GM19328 (cell line): ENCODE measurements around the gene SNAP25.

ENCODE experiments used
- ATAC-seq: cut with Tn5 transposase; IDR thresholded peaks from one replicate; pipeline ENCODE4 v1.9.1; 2021; ENCODE audit warnings: mild to moderate bottlenecking, moderate library complexity; ENCODE audit not compliant: unreplicated experiment

Gene SNAP25

GRCh38 chr20:10328897-10329255 lies 110.2 kb downstream of the SNAP25 start:
- ATAC-seq = no peak

GRCh38 chr20:10329387-10330005 lies 110.9 kb downstream of the SNAP25 start:
- no peak for ATAC-seq

GRCh38 chr20:10330071-10330470 lies 111.4 kb downstream of the SNAP25 start:
- no peak for ATAC-seq

GRCh38 chr20:10332656-10333415 lies 114.2 kb downstream of the SNAP25 start:
- no peak for ATAC-seq

- ATAC-seq = no peak
Measured at GRCh38 chr20:10336959-10337729, 118.5 kb downstream of the SNAP25 start.

- no peak for ATAC-seq
Measured at GRCh38 chr20:10338426-10339180, 120.0 kb downstream of the SNAP25 start.

- ATAC-seq = no peak
Measured at GRCh38 chr20:10339609-10340008, 121.0 kb downstream of the SNAP25 start.

GRCh38 chr20:10342152-10342551 lies 123.5 kb downstream of the SNAP25 start:
- ATAC-seq = no peak

- no peak for ATAC-seq
Measured at GRCh38 chr20:10344953-10345352, 126.3 kb downstream of the SNAP25 start.

- ATAC-seq = no peak
Measured at GRCh38 chr20:10347086-10347880, 128.7 kb downstream of the SNAP25 start.

- no peak for ATAC-seq
Measured at GRCh38 chr20:10349118-10349517, 130.5 kb downstream of the SNAP25 start.

- no peak for ATAC-seq
Measured at GRCh38 chr20:10350188-10350842, 131.7 kb downstream of the SNAP25 start.

- no peak for ATAC-seq
Measured at GRCh38 chr20:10352934-10353824, 134.5 kb downstream of the SNAP25 start.

- ATAC-seq = no peak
Measured at GRCh38 chr20:10356628-10357027, 138.0 kb downstream of the SNAP25 start.
